LNCaP clone FGC (cell line): ENCODE data around the gene PKD2.

Experiments
- DNase-seq: peaks from one replicate; pipeline ENCODE4 v3.0.0-alpha.2; 2011; ENCODE audit warnings: low read depth
- H3K4me3 ChIP-seq: 2 replicates; pipeline ENCODE4 v1.5.1; 2011; ENCODE audit warnings: mild to moderate bottlenecking, low read depth, low read length, control low read depth
- CTCF ChIP-seq: IDR thresholded peaks from 2 replicates; pipeline ENCODE4 v1.5.1; 2012; ENCODE audit warnings: mild to moderate bottlenecking; ENCODE audit not compliant: control insufficient read depth, insufficient read depth; ENCODE audit errors: extremely low read depth

PKD2 gene

GRCh38 chr4:88005076-88005475 is 2.4 kb upstream of the PKD2 start:
- no peak overlapping the region for H3K4me3 ChIP-seq
- TF ChIP-seq CTCF: no peak

GRCh38 chr4:88005946-88006345 is 1.5 kb upstream of the PKD2 start:
- DNase-seq: no peak
- TF ChIP-seq CTCF: no peak
- H3K4me3 ChIP-seq: no peak overlapping the region

More at GRCh38 chr4:88005076-88005475, 2.4 kb upstream of the PKD2 start:
- no peak for DNase-seq

DNA sequence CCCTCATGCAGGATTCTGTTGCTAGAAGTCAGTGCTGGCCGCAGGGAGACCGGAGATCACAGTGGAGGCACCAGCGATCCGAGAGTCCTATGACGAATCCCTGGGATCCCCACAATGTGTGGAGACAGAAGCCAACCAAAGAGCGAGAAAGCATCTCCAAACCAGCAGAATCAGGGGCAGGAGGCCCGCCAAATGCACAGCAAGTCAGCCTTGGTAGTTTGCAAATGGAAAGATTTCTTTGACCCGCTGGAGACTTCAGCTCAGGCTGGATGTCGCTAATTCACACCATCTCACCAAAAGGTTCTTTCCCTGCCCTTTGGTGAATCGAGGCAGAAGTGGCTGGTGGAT is 505 bp upstream of the PKD2 start:
- DNase-seq: no peak

GRCh38 chr4:88008122-88008742 is 797 bp downstream of the PKD2 start:
- no peak for DNase-seq
- TF ChIP-seq CTCF: no peak
- H3K4me3 ChIP-seq: peak overlapping the region; percentile 64

More for the DNA sequence above, 505 bp upstream of the PKD2 start:
- TF ChIP-seq CTCF: no peak
- peak overlapping the region; percentile 64 for H3K4me3 ChIP-seq

DNA sequence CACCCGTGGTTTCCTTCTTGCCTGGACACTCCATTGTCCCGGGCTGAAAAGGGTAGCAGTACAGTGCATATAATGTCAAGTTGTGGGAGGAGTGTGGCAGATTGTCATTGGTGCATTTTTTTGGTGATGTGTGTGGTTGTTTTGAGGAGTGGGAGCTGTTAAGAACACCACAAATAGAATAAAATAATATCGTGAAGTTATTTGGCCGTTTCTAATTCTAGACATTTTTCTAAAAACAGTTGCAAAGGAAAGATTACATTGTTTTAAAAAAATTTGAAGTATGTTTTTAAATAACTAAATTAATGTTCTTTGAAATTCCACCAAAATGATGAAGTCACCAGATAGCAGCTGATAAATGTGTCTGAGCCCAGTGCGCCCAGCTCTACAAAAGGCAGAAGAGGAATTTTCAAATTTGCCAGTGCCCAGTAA is 1.3 kb downstream of the PKD2 start:
- no peak for DNase-seq
- peak overlapping the region; percentile 64 for H3K4me3 ChIP-seq
- TF ChIP-seq CTCF: no peak

DNA sequence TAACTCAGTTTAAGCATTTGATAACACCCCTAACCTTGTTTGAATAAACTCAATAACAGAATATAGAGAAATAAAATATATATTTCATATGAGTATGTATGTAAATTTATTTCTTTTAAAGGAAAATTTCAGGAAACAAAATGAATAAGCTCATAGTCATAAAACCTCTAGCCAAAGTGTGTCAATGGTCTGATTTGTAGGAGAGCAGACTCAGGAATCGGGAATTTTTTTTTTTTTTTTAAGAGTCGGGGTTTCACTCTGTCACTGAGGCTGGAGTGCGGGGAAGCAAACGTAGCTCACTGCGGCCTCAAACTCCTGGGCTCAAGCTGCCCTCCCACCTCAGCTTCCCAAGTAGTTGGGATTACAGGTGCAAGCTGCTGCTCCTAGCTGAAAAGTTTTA is 2.4 kb downstream of the PKD2 start:
- H3K4me3 ChIP-seq: no peak overlapping the region
- no peak for DNase-seq
- no peak for TF ChIP-seq CTCF

- no peak for TF ChIP-seq CTCF
- H3K4me3 ChIP-seq: no peak overlapping the region
- DNase-seq: no peak
These were observed 3.5 kb downstream of the PKD2 start for GRCh38 chr4:88010966-88011365.
